HG03469 (cell line): ENCODE measurements around the gene TANC1.

ENCODE experiments used
- ATAC-seq: cut with Tn5 transposase; IDR thresholded peaks from one replicate; pipeline ENCODE4 v1.9.1; 2021; ENCODE audit warnings: mild to moderate bottlenecking, moderate library complexity, moderate number of reproducible peaks; ENCODE audit not compliant: unreplicated experiment

The TANC1 gene

GRCh38 chr2:159153463-159153862, 185.0 kb downstream of the TANC1 start:
- ATAC-seq = no peak

- no peak for ATAC-seq
Observed at GRCh38 chr2:159153951-159154350, 185.5 kb downstream of the TANC1 start.

- ATAC-seq = no peak
Observed at GRCh38 chr2:159154366-159154765, 185.9 kb downstream of the TANC1 start.

GRCh38 chr2:159155320-159155719, 186.9 kb downstream of the TANC1 start:
- no peak for ATAC-seq

GRCh38 chr2:159155791-159156190, 187.4 kb downstream of the TANC1 start:
- ATAC-seq = no peak

- no peak for ATAC-seq
Observed at GRCh38 chr2:159156834-159157233, 188.4 kb downstream of the TANC1 start.

GRCh38 chr2:159157361-159158209, 189.1 kb downstream of the TANC1 start:
- no peak for ATAC-seq

GRCh38 chr2:159160412-159160811, 192.0 kb downstream of the TANC1 start:
- no peak for ATAC-seq

GRCh38 chr2:159160954-159161353, 192.5 kb downstream of the TANC1 start:
- ATAC-seq = no peak

- ATAC-seq = no peak
Observed at GRCh38 chr2:159163930-159164329, 195.5 kb downstream of the TANC1 start.

- ATAC-seq = no peak
Observed at GRCh38 chr2:159164457-159164911, 196.0 kb downstream of the TANC1 start.

- ATAC-seq = no peak
Observed at GRCh38 chr2:159165048-159165447, 196.6 kb downstream of the TANC1 start.

- ATAC-seq = no peak
Observed at GRCh38 chr2:159168707-159169106, 200.3 kb downstream of the TANC1 start.

- ATAC-seq = no peak
Observed at GRCh38 chr2:159169187-159169586, 200.7 kb downstream of the TANC1 start.

- no peak for ATAC-seq
Observed at GRCh38 chr2:159172403-159172802, 204.0 kb downstream of the TANC1 start.

- ATAC-seq = no peak
Observed at GRCh38 chr2:159174759-159175158, 206.3 kb downstream of the TANC1 start.

- no peak for ATAC-seq
Observed at GRCh38 chr2:159175182-159175581, 206.7 kb downstream of the TANC1 start.

- no peak for ATAC-seq
Observed at GRCh38 chr2:159175927-159176326, 207.5 kb downstream of the TANC1 start.

- ATAC-seq = no peak
Observed at GRCh38 chr2:159176555-159176954, 208.1 kb downstream of the TANC1 start.

- ATAC-seq = no peak
Observed at GRCh38 chr2:159177357-159177756, 208.9 kb downstream of the TANC1 start.

- ATAC-seq = no peak
Observed at GRCh38 chr2:159177957-159178356, 209.5 kb downstream of the TANC1 start.

- no peak for ATAC-seq
Observed at GRCh38 chr2:159179096-159179495, 210.7 kb downstream of the TANC1 start.

- no peak for ATAC-seq
Observed at GRCh38 chr2:159179696-159180095, 211.3 kb downstream of the TANC1 start.
